ENCODE results near the gene KLHDC4. TPM values are rescaled to one million over a fixed set of nuclear protein-coding genes. Genes with fewer than 3 reads are reported as not detected.

The KLHDC4 gene
- total and polyA plus RNA-seq, 2 of the 4 experiments (the other 2 are of a cell fraction) = 13.6 to 19.0 TPM

DNA sequence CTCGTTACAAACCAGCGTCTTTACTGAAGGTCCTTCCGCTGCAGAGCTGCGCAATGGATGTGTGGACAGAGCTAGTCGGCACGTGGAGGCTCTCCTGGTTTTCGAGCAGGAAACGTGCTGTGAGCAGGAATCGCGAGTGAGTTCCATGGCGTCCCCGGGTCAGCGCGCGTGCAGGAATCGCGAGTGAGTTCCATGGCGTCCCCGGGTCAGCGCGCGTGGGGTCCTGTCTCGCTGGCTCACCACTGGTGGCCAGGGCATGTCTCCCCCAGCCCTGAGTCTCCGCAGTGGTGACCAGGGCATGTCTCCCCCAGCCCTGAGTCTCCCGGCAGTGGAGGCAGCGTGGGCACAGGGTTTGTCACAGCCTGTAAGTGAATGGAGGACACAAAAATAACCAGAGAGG lies 62.7 kb downstream of the KLHDC4 start:
- Histone ChIP-seq H2AK5ac (ENCODE audit: low read depth, low read length) (no peak overlapping the region), H3K23ac (ENCODE audit: low read depth, low read length) (no peak overlapping the region), H3K4me2 (ENCODE audit: low read depth, low read length) (no peak overlapping the region), H2BK15ac (ENCODE audit: low read depth, low read length) (no peak overlapping the region), H3K4me1 (ENCODE audit: control insufficient read depth, insufficient read depth, low read length) (no peaks in the 10 kb centered on the region), H4K91ac (ENCODE audit: insufficient read depth, low read depth, low read length) (no peak overlapping the region), H2BK20ac (ENCODE audit: low read depth, low read length) (no peak overlapping the region), H3K9me3 (ENCODE audit: control insufficient read depth, insufficient read depth, low read length) (no peaks in the 10 kb centered on the region), H3K18ac (ENCODE audit: low read depth, low read length) (no peak overlapping the region), H3K14ac (replicated peaks; ENCODE audit: low read depth, low read length) (no peak overlapping the region), H3K56ac (ENCODE audit: extremely low read depth, insufficient read depth, low read length) (no peak overlapping the region), H3K27me3 (ENCODE audit: control insufficient read depth, insufficient read depth, low read length) (no peaks in the 10 kb centered on the region), H4K5ac (ENCODE audit: low read depth, low read length) (no peak overlapping the region), H2BK5ac (ENCODE audit: low read depth, low read length, poor library complexity, severe bottlenecking) (no peak overlapping the region), H4K8ac (ENCODE audit: low read depth in 2 of 2, low read length in 2 of 2) (no peak overlapping the region), H3K79me1 (ENCODE audit: low read depth in 1 of 2, low read length in 2 of 2) (no peaks in the 10 kb centered on the region), H3K9me1 (ENCODE audit: insufficient read depth, low read length) (no peaks in the 10 kb centered on the region), H2AFZ (replicated peaks; ENCODE audit: low read length, poor library complexity) (no peak overlapping the region), H3K27ac (ENCODE audit: insufficient read depth, low read length) (no peak overlapping the region), H3K4ac (ENCODE audit: low read depth, low read length) (no peak overlapping the region), H3K4me3 (ENCODE audit: insufficient read depth, low read depth, low read length) (no peak overlapping the region), H2BK120ac (ENCODE audit: low read depth, low read length) (no peak overlapping the region), H2AK9ac (replicated peaks; ENCODE audit: low read depth, low read length, poor library complexity) (no peak overlapping the region), H4K20me1 (ENCODE audit: insufficient read depth, low read length) (no peaks in the 10 kb centered on the region; the same call in none of the 2 replicates), H3K36me3 (ENCODE audit: control insufficient read depth, insufficient read depth, low read length) (peaks cover 13% of the 10 kb centered on the region), H3K9ac (ENCODE audit: low read depth, low read length) (no peak overlapping the region)
- ChIA-PET CTCF (no interaction called here), POLR2A (ENCODE audit: unreplicated experiment) (no interaction called here)
- ATAC-seq (ENCODE audit: low read depth) = no peak
- dilution Hi-C loops (cut with HindIII; ENCODE audit: low sequenced_read_pairs, unreplicated experiment) (no loop called here), intact Hi-C loops (cut with micrococcal nuclease) (no loop called here), in situ Hi-C loops (cut with MboI; ENCODE audit: low sequenced_read_pairs) (no loop called here)
- TF ChIP-seq SMC3 (IDR thresholded peaks at IDR 0.05; ENCODE audit: low read depth, low read length) = no peak
- TF ChIP-seq MAFK (IDR thresholded peaks at IDR 0.05; ENCODE audit: low read depth, low read length) = no peak
- TF ChIP-seq, protein P1, sequence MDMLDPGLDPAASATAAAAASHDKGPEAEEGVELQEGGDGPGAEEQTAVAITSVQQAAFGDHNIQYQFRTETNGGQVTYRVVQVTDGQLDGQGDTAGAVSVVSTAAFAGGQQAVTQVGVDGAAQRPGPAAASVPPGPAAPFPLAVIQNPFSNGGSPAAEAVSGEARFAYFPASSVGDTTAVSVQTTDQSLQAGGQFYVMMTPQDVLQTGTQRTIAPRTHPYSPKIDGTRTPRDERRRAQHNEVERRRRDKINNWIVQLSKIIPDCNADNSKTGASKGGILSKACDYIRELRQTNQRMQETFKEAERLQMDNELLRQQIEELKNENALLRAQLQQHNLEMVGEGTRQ (IDR thresholded peaks at IDR 0.05; ENCODE audit: low read depth, low read length) = no peak
- whole genome bisulfite sequencing, 2 experiments (ENCODE audit: extremely low coverage in 2 of 2, insufficient read length in 1 of 2) = 75% methylated on average over 16 of the region's 26 CpGs; no CpG with 5 or more reads in 1 of the 2 experiments
- BruUV-seq (replicated peaks) = no TSS peak
- no peak for DNase-seq

All from IMR-90 (cell line).